Activated T-cell treated with anti-CD3 and anti-CD28 coated beads, Interleukin-2, amount 50 U/mL, for 48 hours (primary cell): ENCODE results near the gene MDGA2.

Source experiments
- DNase-seq, 2 experiments: peaks; one replicate each; pipeline ENCODE4 v3.0.0-alpha.2; 2020

The MDGA2 gene

GRCh38 chr14:47471075-47471474, 204.3 kb downstream of the MDGA2 start:
- DNase-seq, result no peak

GRCh38 chr14:47466916-47467315, 208.5 kb downstream of the MDGA2 start:
- no peak for DNase-seq

GRCh38 chr14:47454025-47454424, 221.4 kb downstream of the MDGA2 start:
- no peak for DNase-seq

- no peak for DNase-seq
Measured at GRCh38 chr14:47447076-47447475, 228.3 kb downstream of the MDGA2 start.

- DNase-seq, result no peak
Measured at GRCh38 chr14:47442211-47442610, 233.2 kb downstream of the MDGA2 start.

GRCh38 chr14:47439953-47440352, 235.5 kb downstream of the MDGA2 start:
- no peak for DNase-seq

- no peak for DNase-seq
Measured at GRCh38 chr14:47438650-47439140, 236.7 kb downstream of the MDGA2 start.

GRCh38 chr14:47435331-47435965, 240.0 kb downstream of the MDGA2 start:
- no peak for DNase-seq

- no peak for DNase-seq
Measured at GRCh38 chr14:47427629-47428028, 247.8 kb downstream of the MDGA2 start.

GRCh38 chr14:47425302-47425701, 250.1 kb downstream of the MDGA2 start:
- DNase-seq, result no peak

GRCh38 chr14:47422191-47422590, 253.2 kb downstream of the MDGA2 start:
- DNase-seq, result no peak

- no peak for DNase-seq
Measured at GRCh38 chr14:47411523-47411922, 263.9 kb downstream of the MDGA2 start.

- no peak for DNase-seq
Measured at GRCh38 chr14:47392326-47392725, 283.1 kb downstream of the MDGA2 start.

- no peak for DNase-seq
Measured at GRCh38 chr14:47390831-47391504, 284.4 kb downstream of the MDGA2 start.

- no peak for DNase-seq
Measured at GRCh38 chr14:47389535-47389934, 285.9 kb downstream of the MDGA2 start.

- DNase-seq, result no peak
Measured at GRCh38 chr14:47366006-47366405, 309.4 kb downstream of the MDGA2 start.

GRCh38 chr14:47365233-47365632, 310.2 kb downstream of the MDGA2 start:
- no peak for DNase-seq

GRCh38 chr14:47353186-47353585, 322.2 kb downstream of the MDGA2 start:
- DNase-seq, result no peak

- DNase-seq, result no peak
Measured at GRCh38 chr14:47346849-47347248, 328.6 kb downstream of the MDGA2 start.

GRCh38 chr14:47345016-47345415, 330.4 kb downstream of the MDGA2 start:
- DNase-seq, result no peak

- no peak for DNase-seq
Measured at GRCh38 chr14:47332939-47333338, 342.5 kb downstream of the MDGA2 start.

GRCh38 chr14:47332106-47332505, 343.3 kb downstream of the MDGA2 start:
- DNase-seq, result no peak

GRCh38 chr14:47328376-47328775, 347.0 kb downstream of the MDGA2 start:
- DNase-seq, result no peak

- no peak for DNase-seq
Measured at GRCh38 chr14:47327336-47327735, 348.1 kb downstream of the MDGA2 start.

- DNase-seq, result no peak
Measured at GRCh38 chr14:47322751-47323150, 352.7 kb downstream of the MDGA2 start.
